Neural cell (in vitro differentiated cells): ENCODE measurements around the gene PNMA8C. TPM values are rescaled to one million over a fixed set of nuclear protein-coding genes. Genes with fewer than 3 reads are reported as not detected.
A peak's percentile ranks its signal among the peaks of the same experiment; 100 is the strongest.

Experiments
- H2AFZ ChIP-seq: fragments of 200-600, 300-800 bp; sonication (generic), shearing (Covaris generic); 2 replicates; pipeline ENCODE4 v1.6.0; 2014; ENCODE audit warnings: low read depth, mild to moderate bottlenecking, antibody characterized with exemption, low read length, moderate library complexity
- H3F3A ChIP-seq: fragments of 200-600 bp; shearing (Covaris generic); 2 replicates; pipeline ENCODE4 v1.6.1; 2016; ENCODE audit warnings: mild to moderate bottlenecking, moderate library complexity, mixed read lengths, antibody characterized with exemption, low read length; ENCODE audit not compliant: insufficient read depth, poor library complexity, severe bottlenecking
- H3K27ac ChIP-seq: fragments of 200-600, 300-800 bp; sonication (generic), shearing (Covaris generic); 2 replicates; pipeline ENCODE4 v1.5.1; 2014; ENCODE audit warnings: mild to moderate bottlenecking, low read length, moderate library complexity
- H3K27me3 ChIP-seq: fragments of 300-800, 200-600 bp; sonication (generic), shearing (Covaris generic); 2 replicates; pipeline ENCODE4 v1.6.0; 2014; ENCODE audit warnings: mild to moderate bottlenecking, low read depth, low read length, moderate library complexity; ENCODE audit not compliant: insufficient read depth
- H3K36me3 ChIP-seq: fragments of 300-800, 200-600 bp; sonication (generic), shearing (Covaris generic); 2 replicates; pipeline ENCODE4 v1.5.1; 2014; ENCODE audit warnings: mild to moderate bottlenecking, antibody characterized with exemption, low read length, moderate library complexity; ENCODE audit not compliant: insufficient read depth
- H3K4me2 ChIP-seq: fragments of 300-800, 200-600 bp; sonication (generic), shearing (Covaris generic); 2 replicates; pipeline ENCODE4 v1.6.0; 2014; ENCODE audit warnings: mild to moderate bottlenecking, low read length
- H3K4me3 ChIP-seq: fragments of 300-800, 200-600 bp; sonication (generic), shearing (Covaris generic); 2 replicates; pipeline ENCODE4 v1.5.1; 2014; ENCODE audit warnings: mild to moderate bottlenecking, low read length, moderate library complexity
- H3K79me2 ChIP-seq: fragments of 200-600 bp; shearing (Covaris generic); replicated peaks from 2 replicates; pipeline ENCODE4 v1.6.0; 2014; ENCODE audit warnings: mild to moderate bottlenecking, low read length, moderate library complexity; ENCODE audit not compliant: insufficient read depth
- H3K9ac ChIP-seq: fragments of 300-800, 200-600 bp; sonication (generic), shearing (Covaris generic); 2 replicates; pipeline ENCODE4 v1.6.1; 2016; ENCODE audit warnings: mild to moderate bottlenecking, low read length, mixed read lengths
- H3K9me2 ChIP-seq: fragments of 200-600 bp; shearing (Covaris generic); 2 replicates; pipeline ENCODE4 v1.6.1; 2016; ENCODE audit warnings: mild to moderate bottlenecking, low read length, mixed read lengths; ENCODE audit not compliant: insufficient read depth
- H3K9me3 ChIP-seq: fragments of 200-600, 300-800 bp; sonication (generic), shearing (Covaris generic); 2 replicates; pipeline ENCODE4 v1.6.1; 2016; ENCODE audit warnings: mild to moderate bottlenecking, mixed run types, low read length, moderate library complexity, mixed read lengths
- H4K20me1 ChIP-seq: fragments of 200-600 bp; shearing (Covaris generic); 2 replicates; pipeline ENCODE4 v1.6.1; 2016; ENCODE audit warnings: mild to moderate bottlenecking, mixed run types; ENCODE audit not compliant: insufficient read depth
- EP300 ChIP-seq: fragments of 450-650 bp; conservative IDR thresholded peaks from 2 replicates; pipeline ENCODE4 v1.6.1; 2014; ENCODE audit warnings: antibody characterized with exemption, mild to moderate bottlenecking, moderate library complexity; ENCODE audit not compliant: poor library complexity, severe bottlenecking
- EZH2 ChIP-seq: fragments of 200-600, 300-800 bp; shearing (Covaris generic), sonication (generic); IDR thresholded peaks from 2 replicates; pipeline ENCODE4 v1.6.1; 2014; ENCODE audit warnings: antibody characterized with exemption, low read length, borderline replicate concordance, mild to moderate bottlenecking; ENCODE audit not compliant: insufficient read depth, poor library complexity, severe bottlenecking
- MXI1 ChIP-seq: fragments of 450-650 bp; conservative IDR thresholded peaks from 2 replicates; pipeline ENCODE4 v1.6.1; 2014; ENCODE audit warnings: antibody characterized with exemption, mild to moderate bottlenecking; ENCODE audit not compliant: poor library complexity, severe bottlenecking
- POLR2AphosphoS5 ChIP-seq: IDR thresholded peaks from 2 replicates; pipeline ENCODE4 v1.6.1; 2012
- RAD21 ChIP-seq: fragments of 450-650 bp; conservative IDR thresholded peaks from 2 replicates; pipeline ENCODE4 v1.6.1; 2014; ENCODE audit warnings: antibody characterized with exemption, mild to moderate bottlenecking, moderate library complexity
- SMC3 ChIP-seq: fragments of 450-650 bp; conservative IDR thresholded peaks from 2 replicates; pipeline ENCODE4 v1.6.1; 2014; ENCODE audit warnings: antibody characterized with exemption, mild to moderate bottlenecking, moderate library complexity; ENCODE audit not compliant: poor library complexity
- TAF1 ChIP-seq: IDR thresholded peaks from 2 replicates; pipeline ENCODE4 v1.6.1; 2012; ENCODE audit warnings: low read depth
- polyA plus RNA-seq: library from polyadenylated mRNA; depleted of rRNA; stranded (reverse); fragments of >200 nt; gene quantifications from 2 replicates; pipeline ENCODE4 v1.2.3, GENCODE V29; 2014
- TF ChIP-seq, protein P1 (sequence below): IDR thresholded peaks from 2 replicates; pipeline ENCODE4 v1.6.1; 2012; ENCODE audit warnings: borderline replicate concordance
- TF ChIP-seq, protein P2 (sequence below): fragments of 450-650 bp; IDR thresholded peaks from 2 replicates; pipeline ENCODE4 v1.5.1; 2014; ENCODE audit warnings: antibody characterized with exemption, mild to moderate bottlenecking, moderate library complexity; ENCODE audit not compliant: poor library complexity, severe bottlenecking

PNMA8C gene
- polyA plus RNA-seq, 1 donor from 2014 or later, result 17.2 TPM

DNA sequence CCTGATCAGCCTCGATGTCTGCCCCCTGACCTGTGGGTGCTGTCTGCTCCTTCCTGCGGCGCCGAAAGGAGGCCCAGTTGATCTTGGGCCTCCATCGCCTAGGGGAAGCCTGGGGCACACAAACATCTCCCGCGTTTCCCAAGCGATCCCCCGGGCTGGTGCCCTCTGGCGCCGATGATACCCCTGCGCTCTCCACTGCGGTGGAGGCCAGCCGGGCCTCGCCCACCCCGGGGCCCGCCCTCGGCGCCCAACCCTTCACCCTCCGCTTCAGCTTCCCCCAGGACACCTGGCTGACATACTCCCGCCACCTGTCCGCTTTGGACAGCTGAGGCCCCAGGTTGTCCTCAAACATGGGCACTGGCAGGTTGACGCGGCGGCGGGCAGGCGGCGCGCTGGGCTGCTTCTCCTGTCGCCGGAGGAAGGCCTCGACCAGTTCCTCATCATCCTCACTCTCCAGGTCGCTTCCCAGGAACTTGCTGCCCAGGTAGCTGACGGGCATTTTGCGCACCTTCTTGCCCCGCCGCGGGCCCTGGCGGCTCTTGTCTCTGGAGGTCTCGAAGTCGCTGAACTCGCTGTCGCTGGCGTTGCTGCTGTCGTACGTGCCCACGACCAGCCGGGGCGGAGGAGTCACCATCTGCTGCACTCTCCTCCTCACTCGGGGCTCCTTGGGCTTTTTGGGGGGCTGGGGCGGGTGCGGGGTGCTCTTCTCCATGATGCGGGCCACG lies 16.6 kb downstream of the PNMA8C start:
- no peak overlapping the region for H2AFZ ChIP-seq
- TF ChIP-seq RAD21, result no peak
- TF ChIP-seq, protein P1, sequence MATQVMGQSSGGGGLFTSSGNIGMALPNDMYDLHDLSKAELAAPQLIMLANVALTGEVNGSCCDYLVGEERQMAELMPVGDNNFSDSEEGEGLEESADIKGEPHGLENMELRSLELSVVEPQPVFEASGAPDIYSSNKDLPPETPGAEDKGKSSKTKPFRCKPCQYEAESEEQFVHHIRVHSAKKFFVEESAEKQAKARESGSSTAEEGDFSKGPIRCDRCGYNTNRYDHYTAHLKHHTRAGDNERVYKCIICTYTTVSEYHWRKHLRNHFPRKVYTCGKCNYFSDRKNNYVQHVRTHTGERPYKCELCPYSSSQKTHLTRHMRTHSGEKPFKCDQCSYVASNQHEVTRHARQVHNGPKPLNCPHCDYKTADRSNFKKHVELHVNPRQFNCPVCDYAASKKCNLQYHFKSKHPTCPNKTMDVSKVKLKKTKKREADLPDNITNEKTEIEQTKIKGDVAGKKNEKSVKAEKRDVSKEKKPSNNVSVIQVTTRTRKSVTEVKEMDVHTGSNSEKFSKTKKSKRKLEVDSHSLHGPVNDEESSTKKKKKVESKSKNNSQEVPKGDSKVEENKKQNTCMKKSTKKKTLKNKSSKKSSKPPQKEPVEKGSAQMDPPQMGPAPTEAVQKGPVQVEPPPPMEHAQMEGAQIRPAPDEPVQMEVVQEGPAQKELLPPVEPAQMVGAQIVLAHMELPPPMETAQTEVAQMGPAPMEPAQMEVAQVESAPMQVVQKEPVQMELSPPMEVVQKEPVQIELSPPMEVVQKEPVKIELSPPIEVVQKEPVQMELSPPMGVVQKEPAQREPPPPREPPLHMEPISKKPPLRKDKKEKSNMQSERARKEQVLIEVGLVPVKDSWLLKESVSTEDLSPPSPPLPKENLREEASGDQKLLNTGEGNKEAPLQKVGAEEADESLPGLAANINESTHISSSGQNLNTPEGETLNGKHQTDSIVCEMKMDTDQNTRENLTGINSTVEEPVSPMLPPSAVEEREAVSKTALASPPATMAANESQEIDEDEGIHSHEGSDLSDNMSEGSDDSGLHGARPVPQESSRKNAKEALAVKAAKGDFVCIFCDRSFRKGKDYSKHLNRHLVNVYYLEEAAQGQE, result no peak
- TF ChIP-seq EZH2, result no peak
- TF ChIP-seq, protein P2, sequence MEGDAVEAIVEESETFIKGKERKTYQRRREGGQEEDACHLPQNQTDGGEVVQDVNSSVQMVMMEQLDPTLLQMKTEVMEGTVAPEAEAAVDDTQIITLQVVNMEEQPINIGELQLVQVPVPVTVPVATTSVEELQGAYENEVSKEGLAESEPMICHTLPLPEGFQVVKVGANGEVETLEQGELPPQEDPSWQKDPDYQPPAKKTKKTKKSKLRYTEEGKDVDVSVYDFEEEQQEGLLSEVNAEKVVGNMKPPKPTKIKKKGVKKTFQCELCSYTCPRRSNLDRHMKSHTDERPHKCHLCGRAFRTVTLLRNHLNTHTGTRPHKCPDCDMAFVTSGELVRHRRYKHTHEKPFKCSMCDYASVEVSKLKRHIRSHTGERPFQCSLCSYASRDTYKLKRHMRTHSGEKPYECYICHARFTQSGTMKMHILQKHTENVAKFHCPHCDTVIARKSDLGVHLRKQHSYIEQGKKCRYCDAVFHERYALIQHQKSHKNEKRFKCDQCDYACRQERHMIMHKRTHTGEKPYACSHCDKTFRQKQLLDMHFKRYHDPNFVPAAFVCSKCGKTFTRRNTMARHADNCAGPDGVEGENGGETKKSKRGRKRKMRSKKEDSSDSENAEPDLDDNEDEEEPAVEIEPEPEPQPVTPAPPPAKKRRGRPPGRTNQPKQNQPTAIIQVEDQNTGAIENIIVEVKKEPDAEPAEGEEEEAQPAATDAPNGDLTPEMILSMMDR, result no peak
- TF ChIP-seq POLR2AphosphoS5, result no peak
- no peak for TF ChIP-seq TAF1
- no peak for TF ChIP-seq SMC3
- no peak for TF ChIP-seq EP300
- TF ChIP-seq MXI1, result no peak

DNA sequence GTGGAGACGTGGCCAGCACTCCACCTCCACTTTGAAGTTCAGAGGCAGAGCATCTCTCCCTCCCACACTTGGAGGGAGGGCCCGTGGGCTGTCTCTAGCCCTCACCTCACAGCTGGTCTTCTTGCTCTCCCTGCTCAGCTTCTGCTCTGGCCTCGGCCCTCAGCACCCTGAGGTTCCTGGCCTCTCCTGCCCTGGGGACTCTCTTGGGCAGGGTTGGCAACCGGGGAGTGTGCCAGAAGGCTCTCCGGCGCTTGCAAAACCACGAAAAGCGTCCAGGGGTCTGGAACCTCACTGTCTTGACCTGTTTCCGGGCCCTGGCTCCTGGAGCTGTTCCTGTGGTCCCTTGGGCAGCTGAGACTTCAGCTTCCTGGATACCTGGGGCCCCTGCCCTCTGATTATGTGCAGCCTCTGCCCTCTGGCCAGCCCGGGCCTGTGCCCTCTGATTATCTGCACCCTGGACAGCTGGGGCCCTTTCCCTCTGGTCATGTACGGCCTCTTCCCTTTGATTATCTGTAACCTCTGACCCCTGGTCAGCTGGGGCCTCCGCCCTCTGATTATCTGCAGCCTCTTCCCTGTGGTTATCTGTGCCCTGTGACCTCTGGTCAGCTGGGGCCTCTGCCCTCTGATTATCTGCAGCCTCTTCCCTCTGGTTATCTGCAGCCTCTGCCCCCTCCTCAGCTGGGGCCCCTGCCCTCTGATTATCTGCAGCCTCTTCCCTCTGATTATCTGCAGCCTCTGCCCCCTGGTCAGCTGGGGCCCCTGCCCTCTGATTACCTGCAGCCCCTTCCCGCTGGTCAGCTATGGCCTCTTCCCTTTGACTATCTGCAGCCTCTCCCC lies 17.4 kb downstream of the PNMA8C start:
- Histone ChIP-seq H3K9me3 (no peaks in the 10 kb centered on the region), H3K79me2 (peaks cover 15% of the 10 kb centered on the region), H3K9ac (no peak overlapping the region), H3K9me2 (no peaks in the 10 kb centered on the region), H3K4me3 (peak overlapping the region; percentile 53), H2AFZ (no peak overlapping the region), H3K27me3 (no peaks in the 10 kb centered on the region), H3F3A (no peaks in the 10 kb centered on the region), H3K27ac (no peak overlapping the region), H3K36me3 (no peaks in the 10 kb centered on the region), H4K20me1 (no peaks in the 10 kb centered on the region), H3K4me2 (no peak overlapping the region)
- TF ChIP-seq TAF1 (no peak), MXI1 (no peak), RAD21 (no peak), EZH2 (no peak), EP300 (no peak), POLR2AphosphoS5 (no peak), SMC3 (no peak)
- TF ChIP-seq, protein P1, result no peak
- TF ChIP-seq, protein P2, result no peak

More for the DNA sequence above, 16.6 kb downstream of the PNMA8C start:
- no peaks in the 10 kb centered on the region for H3K9me3 ChIP-seq
- no peaks in the 10 kb centered on the region for H3K36me3 ChIP-seq
- H3K27me3 ChIP-seq, result no peaks in the 10 kb centered on the region
- H4K20me1 ChIP-seq, result no peaks in the 10 kb centered on the region
- peak overlapping the region; percentile 53 for H3K4me3 ChIP-seq
- no peak overlapping the region for H3K4me2 ChIP-seq
- H3K27ac ChIP-seq, result no peak overlapping the region
- H3K79me2 ChIP-seq, result peaks cover 15% of the 10 kb centered on the region
- H3F3A ChIP-seq, result no peaks in the 10 kb centered on the region
- no peak overlapping the region for H3K9ac ChIP-seq
- no peaks in the 10 kb centered on the region for H3K9me2 ChIP-seq
